Activated naive CD4-positive, alpha-beta T cell treated with Interleukin-2 at 50 U/mL for 16 hours (primary cell): ENCODE measurements around the gene SEPTIN2.
"Not testable (repeated sequence)": the region's sequence is repeated elsewhere in the genome, so short reads cannot be mapped to it uniquely, and the experiment has no call there.

ENCODE experiments used
- DNase-seq: peaks from one replicate; pipeline ENCODE4 v3.0.0-alpha.2; 2020

The SEPTIN2 gene

GRCh38 chr2:241315093-241315878 is 439 bp upstream of the SEPTIN2 start, which contains the start of gene HDLBP:
HDLBP (minus strand) TSS chr2:241315672; CDS start chr2:241266869, 48,803 bp downstream.
- peak; percentile 100 for DNase-seq

- no peak for DNase-seq
Observed at GRCh38 chr2:241316825-241317224, 1.1 kb downstream of the SEPTIN2 start.

DNA sequence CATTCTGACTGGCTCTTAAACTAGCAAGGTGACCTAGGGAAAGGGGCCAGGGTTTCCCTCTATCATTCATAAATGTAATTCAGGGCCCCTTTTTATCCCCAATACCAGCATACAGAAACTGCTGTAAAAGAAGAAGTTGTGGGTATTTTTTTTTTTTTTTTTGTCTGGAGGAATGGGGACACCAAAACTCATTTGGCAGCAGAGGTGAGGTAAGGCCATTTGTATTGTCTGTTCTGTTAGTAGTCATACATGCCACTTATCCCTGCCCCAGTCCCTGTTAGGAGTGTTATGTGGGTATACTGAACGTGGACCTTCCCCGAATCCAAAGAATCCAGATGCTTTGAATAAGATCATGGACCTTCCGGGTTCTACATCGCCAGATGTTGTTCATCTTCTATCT is 1.7 kb downstream of the SEPTIN2 start:
- DNase-seq = no peak

DNA sequence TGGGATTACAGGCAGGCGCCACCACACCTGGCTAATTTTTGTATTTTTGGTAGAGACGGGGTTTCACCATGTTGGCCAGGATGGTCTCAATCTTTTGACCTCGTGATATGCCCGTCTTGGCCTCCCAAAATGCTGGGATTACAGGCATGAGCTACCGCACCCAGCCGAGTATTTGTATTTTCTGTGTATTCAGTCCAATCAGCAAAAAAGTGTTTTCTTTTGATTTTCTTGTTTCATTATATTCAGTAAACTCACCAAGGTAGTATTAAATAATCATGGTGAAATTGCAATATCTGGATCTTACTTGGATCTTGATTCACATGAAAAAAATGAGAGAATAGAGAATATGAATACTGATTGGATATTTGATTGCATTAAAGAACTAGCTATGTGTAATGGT is 3.1 kb downstream of the SEPTIN2 start:
- DNase-seq = not testable (repeated sequence)

DNA sequence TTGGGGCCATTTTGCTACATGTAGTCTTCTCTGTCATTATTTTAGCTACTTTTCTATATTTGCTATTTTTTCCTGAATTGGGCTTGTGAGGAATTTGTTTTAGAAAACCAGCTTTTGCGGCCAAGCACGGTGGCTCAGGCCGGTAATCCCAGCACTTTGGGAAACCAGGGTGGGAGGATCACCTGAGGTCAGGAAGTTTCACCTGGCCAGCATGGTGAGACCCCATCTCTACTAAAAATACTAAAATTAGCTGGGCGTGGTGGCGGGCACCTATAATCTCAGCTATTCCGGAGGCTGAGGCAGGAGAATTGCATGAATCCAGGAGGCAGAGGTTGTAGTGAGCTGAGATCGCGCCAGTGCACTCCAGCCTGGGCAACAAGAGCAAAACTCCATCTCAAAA is 4.7 kb downstream of the SEPTIN2 start:
- no peak for DNase-seq

DNA sequence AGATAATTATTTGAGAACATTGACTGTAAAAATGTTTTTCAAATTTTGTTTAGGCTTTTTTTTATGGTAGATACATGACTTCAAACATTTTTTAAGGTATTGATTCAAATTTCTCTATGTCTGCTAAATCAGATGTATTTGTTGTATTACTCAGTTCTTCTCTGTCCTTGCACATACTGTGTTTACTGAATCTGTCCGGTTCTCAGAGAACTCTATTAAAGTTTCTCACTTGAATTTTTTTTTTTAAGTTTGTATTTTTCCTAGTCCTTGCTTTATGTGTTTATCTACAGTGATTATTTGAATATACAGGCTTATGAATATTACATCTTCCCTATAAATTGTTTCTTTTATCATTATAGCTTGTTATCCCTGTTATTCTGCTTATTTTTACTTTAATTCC is 5.3 kb downstream of the SEPTIN2 start:
- no peak for DNase-seq

- no peak for DNase-seq
Observed at GRCh38 chr2:241321886-241322285, 6.2 kb downstream of the SEPTIN2 start.

- no peak for DNase-seq
Observed at GRCh38 chr2:241323778-241324177, 8.1 kb downstream of the SEPTIN2 start.

GRCh38 chr2:241324775-241325174 is 9.1 kb downstream of the SEPTIN2 start:
- no peak for DNase-seq

DNA sequence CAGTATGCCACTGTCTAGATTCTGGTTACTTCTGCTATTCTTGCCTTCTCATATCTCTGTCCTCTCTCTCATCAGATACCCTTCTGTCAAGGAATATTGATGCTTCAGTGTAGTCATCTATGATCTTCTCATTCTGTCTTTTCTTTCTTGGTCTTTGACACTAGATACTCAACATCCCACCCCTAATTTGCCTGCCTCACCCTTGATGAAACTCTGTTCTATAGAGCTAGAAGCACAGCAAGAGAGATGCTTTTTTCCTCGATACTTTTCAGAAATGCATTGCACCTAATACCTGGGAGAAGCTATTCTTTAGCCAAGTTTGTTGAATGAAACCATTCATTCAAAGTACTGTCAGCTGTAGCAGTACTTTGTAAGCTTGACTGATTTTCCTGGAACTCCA is 9.5 kb downstream of the SEPTIN2 start:
- no peak for DNase-seq

- DNase-seq = no peak
Observed at GRCh38 chr2:241329669-241330615, 14.2 kb downstream of the SEPTIN2 start.

GRCh38 chr2:241330616-241330981 is 14.9 kb downstream of the SEPTIN2 start:
- DNase-seq = no peak

DNA sequence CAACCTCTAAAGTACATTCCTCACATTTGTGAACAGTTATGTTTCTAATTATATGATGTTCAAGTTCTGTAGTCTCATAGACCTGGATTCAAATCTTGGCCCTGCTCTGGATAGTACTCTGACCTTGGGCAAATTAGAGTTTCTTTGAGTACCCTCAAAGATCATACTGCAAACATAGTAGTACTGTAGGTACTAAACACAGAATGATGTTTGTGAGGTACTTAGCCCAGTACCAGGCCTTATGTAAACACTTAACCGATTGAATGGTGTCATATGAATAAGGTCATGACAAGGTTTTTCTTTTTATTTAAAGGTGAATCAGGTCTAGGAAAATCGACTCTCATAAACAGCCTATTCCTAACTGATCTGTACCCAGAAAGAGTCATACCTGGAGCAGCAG is 19.1 kb downstream of the SEPTIN2 start:
- no peak for DNase-seq

DNA sequence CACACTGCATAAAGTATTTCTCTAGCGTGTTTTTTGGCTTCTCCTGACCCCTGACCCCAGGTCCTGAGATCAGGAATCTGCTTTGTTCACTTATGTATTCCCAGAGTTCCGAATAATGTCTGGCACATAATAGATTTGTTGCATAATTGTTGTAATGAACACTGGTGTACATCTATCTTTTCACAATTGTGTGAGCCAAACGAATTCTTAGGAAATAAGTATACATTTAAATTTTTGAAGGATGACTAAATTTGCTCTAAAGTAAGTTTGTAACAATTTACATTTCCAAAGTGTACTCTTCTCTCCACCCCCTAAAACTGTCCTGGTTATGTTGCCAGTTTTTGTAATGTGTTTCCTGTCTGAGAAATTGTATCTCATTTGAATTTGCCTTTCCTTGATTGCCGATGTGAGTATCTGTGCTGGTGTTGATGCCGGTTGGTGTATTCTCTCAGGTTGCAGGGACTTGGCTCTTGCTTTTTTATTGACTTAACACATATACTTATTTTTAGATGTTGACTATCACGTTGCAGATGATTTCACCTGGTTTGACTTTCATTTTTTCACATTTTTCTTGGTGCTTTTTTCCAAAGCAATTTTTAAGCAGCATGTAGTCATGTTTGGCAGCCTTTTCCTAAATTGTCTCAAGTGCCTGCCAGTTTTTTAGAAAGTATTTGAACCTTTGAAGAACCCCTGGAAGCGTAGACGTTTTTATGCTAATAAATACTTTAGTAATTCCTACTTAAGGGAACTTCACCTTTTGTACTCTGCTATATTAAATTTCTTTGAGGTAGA is 24.3 kb downstream of the SEPTIN2 start:
- no peak for DNase-seq

DNA sequence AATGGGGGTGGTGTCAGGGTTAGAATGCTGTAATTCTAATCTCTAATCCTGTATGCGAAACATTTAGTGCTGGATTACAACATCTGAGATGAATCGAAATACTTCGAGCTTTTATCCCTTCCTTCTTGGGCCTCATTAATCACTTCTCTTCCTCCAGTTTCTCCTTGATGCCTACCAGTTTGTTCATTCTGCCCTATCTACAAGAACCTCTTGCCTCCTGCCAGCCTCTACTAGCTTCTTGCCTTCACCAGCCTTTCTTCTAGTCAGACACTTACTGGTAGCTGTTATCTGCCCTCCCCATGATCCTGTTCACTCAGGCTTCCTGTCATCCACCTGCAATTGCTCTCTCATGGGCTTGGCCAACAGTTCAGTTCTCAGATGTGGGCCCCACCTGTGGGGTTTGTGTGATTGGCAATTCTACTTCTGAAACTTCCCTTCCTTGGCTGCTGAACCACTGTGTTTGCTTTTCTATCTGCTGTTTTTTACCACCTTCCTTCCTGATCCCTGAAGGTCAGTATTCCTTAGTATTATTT is 25.0 kb downstream of the SEPTIN2 start:
- no peak for DNase-seq

DNA sequence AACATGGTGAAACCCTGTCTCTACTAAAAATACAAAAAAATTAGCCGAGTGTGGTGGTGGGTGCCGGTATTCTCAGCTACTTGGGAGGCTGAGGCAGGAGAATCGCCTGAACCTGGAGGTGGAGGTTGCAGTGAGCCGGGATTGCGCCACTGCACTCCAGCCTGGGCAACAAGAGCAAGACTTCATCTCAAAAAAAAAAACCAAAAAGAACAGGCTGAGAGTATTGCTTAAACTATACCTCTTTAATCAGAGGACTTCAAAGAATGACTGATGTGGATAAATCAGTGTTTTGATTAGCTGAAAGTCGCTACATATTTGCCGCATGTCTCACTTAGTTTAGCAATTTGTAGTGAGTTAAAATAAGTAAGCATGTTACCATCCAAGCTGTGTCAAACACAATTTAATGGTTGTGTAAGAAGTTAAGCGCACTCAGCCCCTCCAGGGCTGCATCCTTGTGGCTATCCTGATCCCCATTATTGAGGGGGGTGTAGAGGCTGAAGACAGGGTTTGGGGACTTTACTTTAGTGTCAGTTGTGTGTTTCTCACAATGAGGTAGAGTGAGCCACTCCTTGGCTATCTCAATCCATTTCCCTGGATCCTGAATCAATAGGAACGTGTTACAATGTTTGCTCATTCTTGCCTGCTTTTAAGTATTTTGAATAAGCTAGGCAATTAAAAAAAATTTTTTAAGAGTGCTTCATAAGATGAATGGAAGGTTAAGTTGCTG is 29.4 kb downstream of the SEPTIN2 start:
- no peak for DNase-seq

DNA sequence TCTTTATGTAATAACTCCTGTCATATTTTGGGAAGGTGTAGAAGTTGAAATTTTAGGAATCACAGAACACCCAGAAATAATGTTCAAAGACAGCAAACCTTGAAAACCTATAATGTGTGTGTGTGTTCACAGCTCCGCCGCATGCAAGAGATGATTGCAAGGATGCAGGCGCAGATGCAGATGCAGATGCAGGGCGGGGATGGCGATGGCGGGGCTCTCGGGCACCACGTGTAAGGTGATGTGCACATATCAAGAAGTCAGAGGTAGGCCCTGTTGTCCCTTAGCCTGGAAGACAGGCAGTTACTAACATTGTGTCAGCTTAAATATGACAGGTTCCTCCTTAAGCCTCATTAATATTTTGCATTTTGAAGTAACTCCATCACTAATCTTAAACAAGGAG is 34.2 kb downstream of the SEPTIN2 start:
- DNase-seq = no peak

- DNase-seq = no peak
Observed at GRCh38 chr2:241350530-241350877, 34.8 kb downstream of the SEPTIN2 start.

DNA sequence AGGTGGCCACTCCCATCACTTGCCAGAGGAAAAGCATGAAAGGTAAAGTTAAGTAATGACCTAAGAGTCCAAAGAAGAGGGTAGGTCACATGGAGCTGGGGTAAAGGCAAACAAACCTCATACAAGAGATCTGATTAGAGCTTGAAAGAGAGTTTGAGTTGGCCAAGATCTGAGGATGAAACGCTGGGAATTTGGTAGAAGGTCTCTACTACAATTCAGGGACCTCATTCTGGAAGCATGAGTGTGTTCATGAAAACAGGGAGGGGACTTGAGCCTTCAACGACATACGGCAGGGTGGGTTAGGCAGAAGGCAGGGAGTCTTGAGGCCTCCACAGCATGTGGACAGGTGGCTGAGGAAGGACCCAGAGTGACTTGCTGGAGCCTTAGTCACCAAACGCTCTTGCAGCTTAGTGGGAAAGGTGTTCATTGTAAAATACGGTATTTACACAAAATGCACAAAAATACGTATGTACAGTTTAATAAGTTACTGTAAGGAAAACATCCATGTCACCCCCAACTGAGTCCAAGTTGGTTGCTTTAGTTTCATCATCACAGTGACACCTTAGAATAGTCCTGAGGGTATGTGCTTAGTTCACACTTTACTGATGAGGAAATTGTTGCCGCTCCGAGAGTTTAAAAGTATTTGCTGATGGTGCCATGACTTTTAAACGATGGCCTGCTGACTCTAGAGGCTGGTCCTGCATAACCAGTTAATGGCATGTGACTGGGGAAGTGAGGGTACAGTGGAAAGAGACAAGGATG is 35.3 kb downstream of the SEPTIN2 start:
- DNase-seq = no peak

DNA sequence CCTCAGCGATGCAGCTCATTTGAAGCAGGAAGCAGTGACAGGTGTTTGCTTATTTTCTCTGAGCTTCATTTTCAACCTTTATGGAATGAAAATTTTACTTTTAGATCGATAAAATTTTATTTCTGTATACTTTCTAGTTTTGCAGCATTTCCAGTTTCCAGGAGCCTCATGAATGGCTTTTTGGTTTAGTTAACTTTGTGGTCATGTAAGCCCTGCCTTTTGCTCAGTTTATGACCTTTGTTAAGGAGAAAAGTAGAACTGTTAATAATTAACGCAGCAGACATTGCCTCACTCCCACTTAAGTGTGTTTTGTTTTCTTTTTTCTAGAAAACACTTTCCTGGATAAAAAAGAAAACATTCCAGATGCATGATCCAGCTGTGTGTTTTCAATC is 35.9 kb downstream of the SEPTIN2 start:
- no peak for DNase-seq

DNA sequence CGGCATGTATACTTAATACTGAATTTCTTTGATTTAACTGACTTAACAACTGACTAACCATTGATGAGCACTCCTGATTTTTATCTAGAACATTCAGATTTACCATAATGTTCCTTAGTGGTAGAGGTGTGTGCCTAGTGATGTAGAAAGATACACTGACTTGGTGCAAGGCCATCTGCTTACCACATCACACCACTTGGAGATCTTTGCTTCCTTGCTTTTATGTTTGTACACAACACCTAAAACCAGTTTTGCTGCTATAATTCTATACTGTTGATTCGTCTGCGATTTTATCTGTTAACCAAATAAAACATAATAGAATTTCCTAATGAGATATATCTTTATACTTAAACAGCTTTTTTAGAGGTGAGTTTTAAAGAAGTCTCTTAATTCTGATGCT is 36.5 kb downstream of the SEPTIN2 start:
- DNase-seq = no peak
